ENCODE results near the gene SPRN.

DNA sequence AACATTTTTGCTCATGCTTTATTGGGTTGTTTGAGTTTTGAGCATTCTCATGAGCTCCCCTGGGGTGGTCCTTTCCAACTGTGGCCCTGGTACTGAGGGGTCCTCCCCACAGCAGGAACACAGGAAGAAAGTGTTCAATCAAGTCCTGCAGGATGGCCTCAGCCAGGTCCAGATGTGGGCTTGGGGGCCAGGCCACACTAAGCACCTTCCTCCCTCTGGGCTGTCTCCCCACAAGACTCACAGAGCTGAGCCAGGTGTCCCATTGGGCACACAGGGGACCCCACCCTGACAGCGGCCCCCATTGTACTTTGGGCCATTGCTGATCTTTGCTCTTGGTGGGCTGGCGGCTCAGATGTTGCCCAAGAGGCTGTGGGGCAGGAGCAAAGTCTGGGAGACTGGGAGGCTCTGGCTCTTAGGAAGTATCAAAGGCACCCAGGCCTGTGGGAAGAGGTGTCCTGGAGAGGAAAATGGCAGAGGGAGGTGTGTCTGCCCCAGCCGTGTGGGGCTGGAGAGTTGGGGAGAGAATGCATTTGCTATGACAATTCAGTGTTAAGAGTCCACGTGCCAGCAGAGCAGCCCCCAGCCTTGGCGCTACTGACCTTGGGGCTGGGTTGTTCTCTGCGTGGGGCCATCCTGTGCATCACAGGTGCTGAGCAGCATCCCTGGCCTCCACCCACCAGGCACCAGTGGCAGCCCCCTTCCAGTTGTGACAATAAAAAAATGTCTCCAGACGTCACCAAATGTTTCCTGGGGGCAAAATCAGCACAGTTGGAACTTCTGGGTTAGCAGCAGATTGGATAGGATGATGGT lies 47.1 kb upstream of the SPRN start:
- TF ChIP-seq, protein P1, sequence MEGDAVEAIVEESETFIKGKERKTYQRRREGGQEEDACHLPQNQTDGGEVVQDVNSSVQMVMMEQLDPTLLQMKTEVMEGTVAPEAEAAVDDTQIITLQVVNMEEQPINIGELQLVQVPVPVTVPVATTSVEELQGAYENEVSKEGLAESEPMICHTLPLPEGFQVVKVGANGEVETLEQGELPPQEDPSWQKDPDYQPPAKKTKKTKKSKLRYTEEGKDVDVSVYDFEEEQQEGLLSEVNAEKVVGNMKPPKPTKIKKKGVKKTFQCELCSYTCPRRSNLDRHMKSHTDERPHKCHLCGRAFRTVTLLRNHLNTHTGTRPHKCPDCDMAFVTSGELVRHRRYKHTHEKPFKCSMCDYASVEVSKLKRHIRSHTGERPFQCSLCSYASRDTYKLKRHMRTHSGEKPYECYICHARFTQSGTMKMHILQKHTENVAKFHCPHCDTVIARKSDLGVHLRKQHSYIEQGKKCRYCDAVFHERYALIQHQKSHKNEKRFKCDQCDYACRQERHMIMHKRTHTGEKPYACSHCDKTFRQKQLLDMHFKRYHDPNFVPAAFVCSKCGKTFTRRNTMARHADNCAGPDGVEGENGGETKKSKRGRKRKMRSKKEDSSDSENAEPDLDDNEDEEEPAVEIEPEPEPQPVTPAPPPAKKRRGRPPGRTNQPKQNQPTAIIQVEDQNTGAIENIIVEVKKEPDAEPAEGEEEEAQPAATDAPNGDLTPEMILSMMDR (IDR thresholded peaks at IDR 0.05) = no peak
- no peak for TF ChIP-seq POLR2A (IDR thresholded peaks at IDR 0.05)

Measured in right lobe of liver (tissue), 4 donors.